ENCODE results near the gene TMEM231. TPM values are rescaled to one million over a fixed set of nuclear protein-coding genes. Genes with fewer than 3 reads are reported as not detected.

Gene TMEM231
- total RNA-seq, 1 experiment from 2014 or later, result 9.7 TPM

DNA sequence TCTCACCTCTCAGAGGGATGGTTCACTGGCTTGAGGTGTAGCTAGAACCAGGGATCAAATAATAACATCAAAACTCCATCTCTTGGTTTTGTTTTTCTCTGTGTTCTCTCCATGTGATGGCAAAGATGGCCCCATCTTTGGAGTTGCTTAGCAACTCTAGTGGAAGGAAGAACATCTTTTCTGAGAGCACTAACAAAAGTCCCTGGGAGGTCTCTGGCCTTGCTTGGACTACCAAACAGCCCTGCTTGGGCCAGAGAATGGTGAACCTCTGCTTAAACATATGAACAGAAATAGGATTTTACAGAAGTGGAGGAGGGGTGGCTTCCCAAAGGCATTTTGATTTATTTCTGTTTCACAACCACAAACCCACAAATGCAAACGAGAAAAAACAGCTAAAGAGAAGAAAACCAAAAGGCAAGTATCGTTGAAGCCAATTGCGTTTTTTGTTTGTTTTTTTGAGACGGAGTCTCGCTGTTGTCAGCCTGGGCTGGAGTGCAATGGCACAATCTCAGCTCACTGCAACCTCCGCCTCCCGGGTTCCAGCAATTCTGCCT lies 23.3 kb upstream of the TMEM231 start:
- no peak for ATAC-seq
- no peaks in the 10 kb centered on the region for H3K27me3 ChIP-seq (ENCODE audit: insufficient read depth, low read length)
- RAD21 ChIA-PET (ENCODE audit: low non-redundant PET in 1 of 2, low total read pairs in 2 of 2, uncharacterized antibody in 2 of 2, unreplicated experiment in 2 of 2), result no interaction called here
- H3K9me2 ChIP-seq (ENCODE audit: insufficient read depth), result no peaks in the 10 kb centered on the region
- CTCF ChIA-PET, result no interaction called here
- no peak overlapping the region for H3K9ac ChIP-seq (ENCODE audit: low read length)
- no peaks in the 10 kb centered on the region for H4K20me1 ChIP-seq (ENCODE audit: insufficient read depth)
- no peaks in the 10 kb centered on the region for H3K4me1 ChIP-seq (ENCODE audit: control insufficient read depth in 1 of 2, insufficient read depth in 2 of 2, low read length in 2 of 2)
- no peaks in the 10 kb centered on the region for H3K9me3 ChIP-seq (ENCODE audit: control insufficient read depth in 1 of 2, insufficient read depth in 1 of 2, low read depth in 1 of 2, low read length in 2 of 2)
- intact Hi-C loops (cut with micrococcal nuclease), result no loop called here
- no peak overlapping the region for H2AFZ ChIP-seq (ENCODE audit: low read depth, low read length, poor library complexity, severe bottlenecking)
- no peaks in the 10 kb centered on the region for H3K79me2 ChIP-seq (ENCODE audit: insufficient read depth, low read length)
- TF ChIP-seq YY1 (IDR thresholded peaks at IDR 0.05; ENCODE audit: extremely low read depth, insufficient replicate concordance, low read depth, low read length) (no peak), POLR2AphosphoS5 (IDR thresholded peaks at IDR 0.05; ENCODE audit: low read depth, low read length) (no peak), CBX3 (IDR thresholded peaks at IDR 0.05; ENCODE audit: low read depth) (no peak), JUND (IDR thresholded peaks at IDR 0.05) (no peak), POLR2A (IDR thresholded peaks at IDR 0.05; ENCODE audit: borderline replicate concordance, extremely low read depth, insufficient read depth, insufficient read length) (no peak), SRF (IDR thresholded peaks at IDR 0.05; ENCODE audit: low read depth) (no peak)
- TF ChIP-seq, protein P1, sequence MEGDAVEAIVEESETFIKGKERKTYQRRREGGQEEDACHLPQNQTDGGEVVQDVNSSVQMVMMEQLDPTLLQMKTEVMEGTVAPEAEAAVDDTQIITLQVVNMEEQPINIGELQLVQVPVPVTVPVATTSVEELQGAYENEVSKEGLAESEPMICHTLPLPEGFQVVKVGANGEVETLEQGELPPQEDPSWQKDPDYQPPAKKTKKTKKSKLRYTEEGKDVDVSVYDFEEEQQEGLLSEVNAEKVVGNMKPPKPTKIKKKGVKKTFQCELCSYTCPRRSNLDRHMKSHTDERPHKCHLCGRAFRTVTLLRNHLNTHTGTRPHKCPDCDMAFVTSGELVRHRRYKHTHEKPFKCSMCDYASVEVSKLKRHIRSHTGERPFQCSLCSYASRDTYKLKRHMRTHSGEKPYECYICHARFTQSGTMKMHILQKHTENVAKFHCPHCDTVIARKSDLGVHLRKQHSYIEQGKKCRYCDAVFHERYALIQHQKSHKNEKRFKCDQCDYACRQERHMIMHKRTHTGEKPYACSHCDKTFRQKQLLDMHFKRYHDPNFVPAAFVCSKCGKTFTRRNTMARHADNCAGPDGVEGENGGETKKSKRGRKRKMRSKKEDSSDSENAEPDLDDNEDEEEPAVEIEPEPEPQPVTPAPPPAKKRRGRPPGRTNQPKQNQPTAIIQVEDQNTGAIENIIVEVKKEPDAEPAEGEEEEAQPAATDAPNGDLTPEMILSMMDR (IDR thresholded peaks at IDR 0.05 in 2 of 3, conservative IDR thresholded peaks at IDR 0.05 in 1 of 3; ENCODE audit: borderline replicate concordance in 1 of 3, insufficient read depth in 1 of 3, low read depth in 2 of 3, low read length in 2 of 3), result no peak
- TF ChIP-seq, protein P2, sequence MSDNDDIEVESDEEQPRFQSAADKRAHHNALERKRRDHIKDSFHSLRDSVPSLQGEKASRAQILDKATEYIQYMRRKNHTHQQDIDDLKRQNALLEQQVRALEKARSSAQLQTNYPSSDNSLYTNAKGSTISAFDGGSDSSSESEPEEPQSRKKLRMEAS (IDR thresholded peaks at IDR 0.05), result no peak
- no peak for DNase-seq (ENCODE audit: low read depth, low spot score)
- peaks cover 15 to 20% of the 10 kb centered on the region in 2 experiments; a peak in 3 of 4 replicates for H3K36me3 ChIP-seq (ENCODE audit: control insufficient read depth in 1 of 2, insufficient read depth in 2 of 2, low read length in 2 of 2)
- H3K4me2 ChIP-seq (ENCODE audit: low read length), result no peak overlapping the region
- no peak overlapping the region for H3K27ac ChIP-seq (ENCODE audit: low read depth, low read length)
- POLR2A ChIA-PET, result no interaction called here
- H3K4me3 ChIP-seq (replicated peaks in 1 of 2; ENCODE audit: low read depth in 1 of 2, low read length in 2 of 2), result no peak overlapping the region
- no TSS peak for BruUV-seq (replicated peaks)

DNA sequence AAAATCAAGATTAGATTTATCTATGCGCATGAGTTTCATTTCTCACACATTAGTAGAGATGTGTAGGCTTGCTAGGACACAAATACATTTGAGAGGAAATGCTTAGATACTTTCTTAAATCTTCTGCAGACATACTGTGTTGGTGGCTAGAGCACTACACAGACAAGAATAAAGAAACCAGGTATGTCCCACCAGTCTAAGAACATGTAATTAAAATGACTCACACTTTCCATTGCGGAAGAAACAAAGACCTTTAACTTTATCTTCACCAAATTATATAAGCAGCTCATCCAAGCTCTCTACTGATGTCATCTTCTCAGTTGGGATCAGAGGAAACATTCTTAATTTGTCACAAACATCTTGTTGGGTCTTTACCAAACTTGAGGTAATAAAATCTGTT lies 22.7 kb upstream of the TMEM231 start:
- CTCF ChIA-PET, result no interaction called here
- H3K4me2 ChIP-seq (ENCODE audit: low read length), result no peak overlapping the region
- POLR2A ChIA-PET, result no interaction called here
- intact Hi-C loops (cut with micrococcal nuclease), result no loop called here
- no TSS peak for BruUV-seq (replicated peaks)
- H3K9me3 ChIP-seq (ENCODE audit: control insufficient read depth in 1 of 2, insufficient read depth in 1 of 2, low read depth in 1 of 2, low read length in 2 of 2), result no peaks in the 10 kb centered on the region
- no peaks in the 10 kb centered on the region for H3K27me3 ChIP-seq (ENCODE audit: insufficient read depth, low read length)
- no peaks in the 10 kb centered on the region for H3K79me2 ChIP-seq (ENCODE audit: insufficient read depth, low read length)
- DNase-seq (ENCODE audit: low read depth, low spot score) (no peak), ATAC-seq (no peak)
- H3K4me3 ChIP-seq (replicated peaks in 1 of 2; ENCODE audit: low read depth in 1 of 2, low read length in 2 of 2), result no peak overlapping the region
- no peak overlapping the region for H3K27ac ChIP-seq (ENCODE audit: low read depth, low read length)
- no peaks in the 10 kb centered on the region for H3K4me1 ChIP-seq (ENCODE audit: control insufficient read depth in 1 of 2, insufficient read depth in 2 of 2, low read length in 2 of 2)
- no peaks in the 10 kb centered on the region for H3K9me2 ChIP-seq (ENCODE audit: insufficient read depth)
- no peaks in the 10 kb centered on the region for H4K20me1 ChIP-seq (ENCODE audit: insufficient read depth)
- H2AFZ ChIP-seq (ENCODE audit: low read depth, low read length, poor library complexity, severe bottlenecking), result no peak overlapping the region
- RAD21 ChIA-PET (ENCODE audit: low non-redundant PET in 1 of 2, low total read pairs in 2 of 2, uncharacterized antibody in 2 of 2, unreplicated experiment in 2 of 2), result no interaction called here
- H3K9ac ChIP-seq (ENCODE audit: low read length), result no peak overlapping the region
- H3K36me3 ChIP-seq (ENCODE audit: control insufficient read depth in 1 of 2, insufficient read depth in 2 of 2, low read length in 2 of 2), result peaks cover 17 to 23% of the 10 kb centered on the region in 2 experiments
- TF ChIP-seq TCF7L2 (IDR thresholded peaks at IDR 0.05; ENCODE audit: borderline replicate concordance, extremely low read depth, insufficient read depth, insufficient read length) (no peak), RAD21 (IDR thresholded peaks at IDR 0.05; ENCODE audit: low read depth) (no peak), SIN3A (IDR thresholded peaks at IDR 0.05; ENCODE audit: low read depth) (no peak), POLR2AphosphoS5 (IDR thresholded peaks at IDR 0.05; ENCODE audit: low read depth, low read length) (no peak)
- TF ChIP-seq, protein P2 (IDR thresholded peaks at IDR 0.05), result no peak
- TF ChIP-seq, protein P1 (IDR thresholded peaks at IDR 0.05 in 2 of 3, conservative IDR thresholded peaks at IDR 0.05 in 1 of 3; ENCODE audit: borderline replicate concordance in 1 of 3, insufficient read depth in 1 of 3, low read depth in 2 of 3, low read length in 2 of 3), result no peak
